ENCODE measurements around the gene ZDHHC19.
"Not testable (repeated sequence)": the region's sequence is repeated elsewhere in the genome, so short reads cannot be mapped to it uniquely, and the experiment has no call there.

ZDHHC19 gene

GRCh38 chr3:196198771-196199753, 12.1 kb downstream of the ZDHHC19 start:
- no peak for DNase-seq

- no peak for DNase-seq
Measured at GRCh38 chr3:196198081-196198675, 13.0 kb downstream of the ZDHHC19 start.

- DNase-seq: no peak
Measured at GRCh38 chr3:196197524-196197923, 13.7 kb downstream of the ZDHHC19 start.

- no peak for DNase-seq
Measured at GRCh38 chr3:196195664-196196265, 15.4 kb downstream of the ZDHHC19 start.

GRCh38 chr3:196194542-196194915, 16.7 kb downstream of the ZDHHC19 start:
- no peak for DNase-seq

GRCh38 chr3:196193736-196194541, 17.3 kb downstream of the ZDHHC19 start:
- peak; percentile 93 for DNase-seq

- DNase-seq: peak; percentile 73
Measured at GRCh38 chr3:196193133-196193735, 18.0 kb downstream of the ZDHHC19 start.

- peak; percentile 56 for DNase-seq
Measured at GRCh38 chr3:196192524-196193051, 18.6 kb downstream of the ZDHHC19 start.

- DNase-seq: peak; percentile 88
Measured at GRCh38 chr3:196192036-196192523, 19.1 kb downstream of the ZDHHC19 start.

GRCh38 chr3:196189566-196190347, 21.4 kb downstream of the ZDHHC19 start:
- DNase-seq: no peak

GRCh38 chr3:196186651-196187573, 24.3 kb downstream of the ZDHHC19 start:
- no peak for DNase-seq

- no peak for DNase-seq
Measured at GRCh38 chr3:196184881-196185280, 26.3 kb downstream of the ZDHHC19 start.

GRCh38 chr3:196184169-196184432, 27.1 kb downstream of the ZDHHC19 start:
- DNase-seq: not testable (repeated sequence)

- DNase-seq: no peak
Measured at GRCh38 chr3:196181127-196181546, 30.1 kb downstream of the ZDHHC19 start.

GRCh38 chr3:196180346-196180745, 30.9 kb downstream of the ZDHHC19 start:
- DNase-seq: no peak

GRCh38 chr3:196179380-196180308, 31.6 kb downstream of the ZDHHC19 start:
- peak; percentile 93 for DNase-seq

GRCh38 chr3:196178993-196179379, 32.2 kb downstream of the ZDHHC19 start:
- DNase-seq: no peak

GRCh38 chr3:196177967-196178366, 33.2 kb downstream of the ZDHHC19 start:
- DNase-seq: no peak

- DNase-seq: no peak
Measured at GRCh38 chr3:196177567-196177966, 33.6 kb downstream of the ZDHHC19 start.

Measured in inflammatory macrophage treated with lipopolysaccharide for 4 hours (primary cell).